Ovary (tissue), 9 donors: ENCODE data around the gene KCNJ16. TPM values are rescaled to one million over a fixed set of nuclear protein-coding genes. Genes with fewer than 3 reads are reported as not detected.

Experiments used
- DNase-seq, 5 donors: peaks; one replicate each; pipeline ENCODE4 v3.0.0-alpha.2; 2019 to 2020
- H3K27ac ChIP-seq, 2 donors: fragments of 200-600 bp; one replicate each; pipeline versions ENCODE4 v1.5.1 to v1.8.0; 2019 to 2022
- H3K27me3 ChIP-seq: fragments of 200-600 bp; one replicate; pipeline ENCODE4 v1.8.0; 2022
- H3K36me3 ChIP-seq: fragments of 200-600 bp; sonication (generic); one replicate; pipeline ENCODE4 v1.5.1; 2019
- H3K4me1 ChIP-seq: one replicate; pipeline ENCODE4 v1.8.1; 2013; ENCODE audit warnings: mild to moderate bottlenecking, moderate library complexity; ENCODE audit not compliant: insufficient read depth
- H3K4me3 ChIP-seq: fragments of 200-600 bp; sonication (generic); one replicate; pipeline ENCODE4 v1.5.1; 2017
- H3K9me3 ChIP-seq, 2 donors: fragments of 200-600 bp in 1 of 2; sonication (generic) in 1 of 2; one replicate each; pipeline versions ENCODE4 v1.5.1 to v1.8.1; 2013 to 2019; ENCODE audit warnings: mild to moderate bottlenecking in 1 of 2, moderate library complexity in 1 of 2
- CTCF ChIP-seq, 3 donors: fragments of 450-650 bp in 2 of 3; fragments of 200-600 bp in 1 of 3; IDR thresholded peaks; one replicate each; pipeline versions ENCODE4 v1.5.1 to v1.8.0; 2016 to 2022; ENCODE audit warnings: antibody characterized with exemption in 3 of 3, mild to moderate bottlenecking in 1 of 3
- EP300 ChIP-seq: sonication (generic); formaldehyde crosslinking; IDR thresholded peaks from one replicate; pipeline ENCODE4 v1.6.1; 2017; ENCODE audit warnings: antibody characterized with exemption
- POLR2A ChIP-seq: fragments of 450-650 bp; IDR thresholded peaks from one replicate; pipeline ENCODE4 v1.6.1; 2017; ENCODE audit warnings: antibody characterized with exemption, mild to moderate bottlenecking, moderate library complexity
- WGBS, 3 donors: extraction: QIAGEN DNeasy Blood & Tissue Kit in 1 of 3; methylation state at CpG; one replicate each; pipeline versions ENCODE4 v1.1.5 to v1.1.7; 2013 to 2017; 5-methylcytosine and 5-hydroxymethylcytosine counted together
- intact Hi-C, 4 donors: fragments of 100-400 bp; cut with DNase I; formaldehyde crosslinking; loops; one replicate each; pipeline versions ENCODE4 v1.11.0 to v1.15.1; 2022 to 2023
- polyA plus RNA-seq, 2 donors: library from polyadenylated mRNA; stranded (reverse); fragments of 200-250 nt in 1 of 2; fragments of 350-450 nt in 1 of 2; fragmentation: Illumina TruSeq in 1 of 2; extraction: RNeasy Lipid Tissue Mini Kit (QIAGEN cat#74804) in 1 of 2; gene quantifications; one replicate each; pipeline ENCODE4 v1.2.3, GENCODE V29; 2013 to 2014
- total RNA-seq, 7 donors: library from RNA; depleted of rRNA in 2 of 7; stranded (reverse); fragments of >200 nt in 2 of 7; fragmentation: NEBNext Ultra II Directional in 3 of 7; extraction: Animal tissue kit (Norgen Biotek cat#: 25700) in 3 of 7; gene quantifications; one replicate each; pipeline versions ENCODE4 v1.1.0 to v1.2.4, GENCODE V29; 2016 to 2023
- donor health status: DM: no; HTN: no; CAD: no; lungs with moderate emphysema.
- donor health status: DM: no; HTN: no; CAD: no.
- donor health status: Bipolar disorder and iron deficiency.
- donor health status: DM: yes; HTN: yes; CAD: no.
- donor health status: DM: no; HTN: no; CAD: no.
- donor health status: DM: yes; HTN: yes; CAD: no.

The KCNJ16 gene
- total and polyA plus RNA-seq, 9 donors: 0.04 to 7.2 (median 0.25) TPM; not detected in 1

DNA sequence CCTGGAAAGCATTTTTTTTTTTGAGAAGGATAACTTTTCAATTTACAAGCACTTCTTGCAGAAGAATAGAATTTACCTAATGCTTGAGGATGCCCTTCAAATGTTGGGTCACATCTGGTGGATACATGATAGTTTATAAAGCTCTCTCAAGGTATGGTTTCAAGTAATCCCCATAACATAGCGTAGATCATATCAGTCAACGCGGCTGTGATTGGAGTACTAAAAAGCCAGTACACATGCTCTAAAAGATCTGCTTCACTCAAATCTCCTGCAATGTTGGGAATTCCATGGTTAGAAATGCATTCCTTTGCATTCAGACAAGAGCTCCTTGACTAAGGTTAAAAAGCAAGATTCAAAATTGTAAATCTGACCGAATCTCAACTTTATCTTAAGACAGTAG lies 3.9 kb upstream of the KCNJ16 start:
- DNase-seq: no peak
- Histone ChIP-seq H3K4me1 (peaks cover 4% of the 10 kb centered on the region), H3K36me3 (no peaks in the 10 kb centered on the region), H3K9me3 (no peaks in the 10 kb centered on the region), H3K4me3 (no peak overlapping the region), H3K27me3 (no peaks in the 10 kb centered on the region), H3K27ac (peak overlapping the region in 1 of 2 donors; percentile 18)
- no peak for TF ChIP-seq EP300
- TF ChIP-seq POLR2A: no peak
- TF ChIP-seq CTCF (IDR thresholded peaks at IDR 0.05): no peak
- intact Hi-C loops: no loop called here
- 82 to 91% (median 87%) methylated on average over 4 of the region's 4 CpGs for WGBS, 3 donors

DNA sequence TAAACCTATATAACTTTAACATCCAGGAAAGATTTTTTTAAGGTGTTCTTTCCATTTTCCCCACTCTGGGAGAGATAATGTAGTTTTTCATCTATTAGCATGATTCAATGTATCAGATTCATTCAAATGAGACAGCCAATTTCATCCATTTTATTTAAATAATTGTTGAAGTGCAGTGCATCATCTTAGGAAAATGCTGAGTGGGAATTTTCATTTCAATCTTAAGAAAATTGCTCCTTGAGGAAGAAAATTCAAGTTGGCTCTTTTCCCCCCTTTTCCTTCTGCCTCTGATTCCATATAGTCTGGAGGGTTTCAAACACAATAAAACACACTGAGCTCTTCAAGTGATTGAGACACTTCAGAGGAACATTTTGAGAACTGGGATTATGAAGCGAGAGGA lies 3.4 kb upstream of the KCNJ16 start:
- no peaks in the 10 kb centered on the region for H3K36me3 ChIP-seq
- H3K9me3 ChIP-seq: no peaks in the 10 kb centered on the region
- H3K4me1 ChIP-seq: peaks cover 4% of the 10 kb centered on the region
- intact Hi-C loops: no loop called here
- peak overlapping the region in 1 of 2 donors; percentile 47 for H3K27ac ChIP-seq
- H3K4me3 ChIP-seq: no peak overlapping the region
- no peak for DNase-seq
- 92 to 97% (median 92%) methylated on average over 1 of the region's 1 CpG for WGBS, 3 donors
- no peaks in the 10 kb centered on the region for H3K27me3 ChIP-seq
- TF ChIP-seq EP300 (no peak), POLR2A (no peak), CTCF (IDR thresholded peaks at IDR 0.05) (no peak)

DNA sequence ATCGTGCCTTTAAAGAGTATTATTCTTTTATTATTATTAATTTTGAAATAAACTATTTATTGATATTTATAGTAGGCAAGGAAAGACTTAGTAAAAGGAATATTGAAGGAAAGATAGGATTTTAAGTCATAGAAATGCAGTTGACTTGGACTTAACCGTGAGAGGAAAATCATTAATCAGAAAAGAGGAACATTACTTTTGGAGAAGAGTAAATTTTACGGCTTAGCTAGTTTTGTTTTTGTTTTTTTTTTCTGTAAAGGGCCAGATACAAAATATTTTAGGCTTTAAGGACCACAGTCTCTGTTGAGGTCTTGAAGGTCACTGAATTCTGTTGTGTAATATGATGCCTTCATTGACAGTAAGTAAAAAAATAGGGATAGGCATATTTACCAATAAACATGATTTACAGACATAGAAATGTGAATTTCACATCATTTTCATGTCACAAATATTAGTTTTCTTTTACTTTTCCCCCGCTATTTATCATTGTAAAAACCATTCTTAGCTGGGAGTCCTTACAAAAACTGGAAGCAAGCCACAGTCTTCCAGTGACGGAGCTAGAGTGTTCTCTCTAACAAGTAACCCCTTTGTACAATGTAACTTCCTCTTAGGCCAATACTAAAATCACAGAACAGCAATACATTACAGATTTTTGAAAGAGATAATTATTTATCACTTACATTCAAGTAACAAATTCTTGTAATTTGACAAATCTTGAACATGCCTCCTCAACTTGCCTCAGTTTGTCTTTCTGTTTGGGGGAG lies 2.3 kb upstream of the KCNJ16 start:
- Histone ChIP-seq H3K36me3 (no peaks in the 10 kb centered on the region), H3K9me3 (no peaks in the 10 kb centered on the region), H3K27ac (peak overlapping the region in 1 of 2 donors; percentile 47), H3K4me3 (no peak overlapping the region), H3K27me3 (no peaks in the 10 kb centered on the region), H3K4me1 (peaks cover 8% of the 10 kb centered on the region)
- TF ChIP-seq EP300: no peak
- TF ChIP-seq POLR2A: no peak
- no peak for TF ChIP-seq CTCF (IDR thresholded peaks at IDR 0.05)
- DNase-seq: peak in 1 of 5 donors; percentile 32
- intact Hi-C loops: no loop called here
- WGBS, 3 donors: 21 to 32% (median 26%) methylated on average over 5 of the region's 5 CpGs

- H3K27ac ChIP-seq: peak overlapping the region in 1 of 2 donors; percentile 47
- 74 to 88% (median 81%) methylated on average over 5 of the region's 5 CpGs for WGBS, 3 donors
- no peak for DNase-seq
These were observed 1.7 kb upstream of the KCNJ16 start for GRCh38 chr17:70073310-70073709.

More at GRCh38 chr17:70073310-70073709, 1.7 kb upstream of the KCNJ16 start:
- intact Hi-C loops: no loop called here
- Histone ChIP-seq H3K9me3 (no peaks in the 10 kb centered on the region), H3K4me3 (no peak overlapping the region), H3K4me1 (peaks cover 8% of the 10 kb centered on the region), H3K36me3 (no peaks in the 10 kb centered on the region), H3K27me3 (no peaks in the 10 kb centered on the region)
- TF ChIP-seq EP300: no peak
- no peak for TF ChIP-seq CTCF (IDR thresholded peaks at IDR 0.05)
- no peak for TF ChIP-seq POLR2A
